Measurements from ENCODE around the gene PIAS1.
"Not testable (repeated sequence)": the region's sequence is repeated elsewhere in the genome, so short reads cannot be mapped to it uniquely, and the experiment has no call there.

PIAS1 gene

GRCh38 chr15:68034719-68035293, 19.3 kb upstream of the PIAS1 start:
- DNase-seq (ENCODE audit: low read depth) = no peak

GRCh38 chr15:68038246-68038645, 15.9 kb upstream of the PIAS1 start:
- DNase-seq (ENCODE audit: low read depth) = no peak

- no peak for DNase-seq (ENCODE audit: low read depth)
Measured at GRCh38 chr15:68040144-68040543, 14.0 kb upstream of the PIAS1 start.

GRCh38 chr15:68042156-68042854, 11.8 kb upstream of the PIAS1 start:
- no peak for DNase-seq (ENCODE audit: low read depth)

- DNase-seq (ENCODE audit: low read depth) = no peak
Measured at GRCh38 chr15:68042855-68043222, 11.3 kb upstream of the PIAS1 start.

- no peak for DNase-seq (ENCODE audit: low read depth)
Measured at GRCh38 chr15:68045289-68046265, 8.5 kb upstream of the PIAS1 start.

- DNase-seq (ENCODE audit: low read depth) = no peak
Measured at GRCh38 chr15:68047826-68048225, 6.3 kb upstream of the PIAS1 start.

GRCh38 chr15:68051109-68051508, 3.0 kb upstream of the PIAS1 start:
- no peak for DNase-seq (ENCODE audit: low read depth)

GRCh38 chr15:68051907-68052306, 2.2 kb upstream of the PIAS1 start:
- no peak for DNase-seq (ENCODE audit: low read depth)

- DNase-seq (ENCODE audit: low read depth) = no peak
Measured at GRCh38 chr15:68052431-68052830, 1.7 kb upstream of the PIAS1 start.

GRCh38 chr15:68053001-68053400, 1.1 kb upstream of the PIAS1 start:
- no peak for DNase-seq (ENCODE audit: low read depth)

- peak; percentile 6 for DNase-seq (ENCODE audit: low read depth)
Measured at GRCh38 chr15:68054628-68055223, 611 bp downstream of the PIAS1 start.

- DNase-seq (ENCODE audit: low read depth) = peak; percentile 11
Measured at GRCh38 chr15:68055224-68055705, 1.1 kb downstream of the PIAS1 start.

GRCh38 chr15:68056097-68056865, 2.2 kb downstream of the PIAS1 start:
- DNase-seq (ENCODE audit: low read depth) = no peak

GRCh38 chr15:68057034-68057433, 2.9 kb downstream of the PIAS1 start:
- peak; percentile 3 for DNase-seq (ENCODE audit: low read depth)

- DNase-seq (ENCODE audit: low read depth) = no peak
Measured at GRCh38 chr15:68057758-68058157, 3.6 kb downstream of the PIAS1 start.

GRCh38 chr15:68058970-68059369, 4.9 kb downstream of the PIAS1 start:
- DNase-seq (ENCODE audit: low read depth) = not testable (repeated sequence)

- DNase-seq (ENCODE audit: low read depth) = no peak
Measured at GRCh38 chr15:68059630-68060029, 5.5 kb downstream of the PIAS1 start.

- no peak for DNase-seq (ENCODE audit: low read depth)
Measured at GRCh38 chr15:68061171-68061570, 7.1 kb downstream of the PIAS1 start.

GRCh38 chr15:68061602-68062001, 7.5 kb downstream of the PIAS1 start:
- no peak for DNase-seq (ENCODE audit: low read depth)

- DNase-seq (ENCODE audit: low read depth) = no peak
Measured at GRCh38 chr15:68062214-68062613, 8.1 kb downstream of the PIAS1 start.
